DOHH2 (cell line): Measurements from ENCODE around the gene C11orf71.

Experiments
- H3F3A ChIP-seq: fragments of 200-600 bp; sonication (generic), shearing (Covaris generic); 2 replicates; pipeline ENCODE4 v1.6.0; 2016; ENCODE audit warnings: antibody characterized with exemption, mild to moderate bottlenecking; ENCODE audit not compliant: control insufficient read depth, insufficient read depth
- H3K27ac ChIP-seq: fragments of 200-600 bp; sonication (generic); 2 replicates; pipeline ENCODE4 v1.5.1; 2014; ENCODE audit warnings: low read depth, mild to moderate bottlenecking, low read length, moderate library complexity
- H3K27me3 ChIP-seq: fragments of 200-600 bp; sonication (generic); 2 replicates; pipeline ENCODE4 v1.6.1; 2014; ENCODE audit warnings: mild to moderate bottlenecking, low read length, mixed read lengths; ENCODE audit not compliant: control insufficient read depth
- H3K36me3 ChIP-seq: fragments of 200-600 bp; sonication (generic); 2 replicates; pipeline ENCODE4 v1.6.1; 2014; ENCODE audit warnings: mild to moderate bottlenecking, low read length, moderate library complexity, mixed read lengths; ENCODE audit not compliant: control insufficient read depth
- H3K4me1 ChIP-seq: fragments of 200-600 bp; sonication (generic); 2 replicates; pipeline ENCODE4 v1.6.1; 2014; ENCODE audit warnings: mild to moderate bottlenecking, low read length, mixed read lengths; ENCODE audit not compliant: control insufficient read depth
- H3K4me2 ChIP-seq: fragments of 200-600 bp; sonication (generic); 2 replicates; pipeline ENCODE4 v1.6.0; 2014; ENCODE audit warnings: mild to moderate bottlenecking, low read length, moderate library complexity
- H3K4me3 ChIP-seq: fragments of 200-600 bp; sonication (generic); 2 replicates; pipeline ENCODE4 v1.5.1; 2014; ENCODE audit warnings: mild to moderate bottlenecking, low read length, mixed read lengths
- H3K79me2 ChIP-seq: fragments of 200-600 bp; sonication (generic); 2 replicates; pipeline ENCODE4 v1.6.1; 2014; ENCODE audit warnings: mild to moderate bottlenecking, low read length, mixed read lengths; ENCODE audit not compliant: control insufficient read depth
- H3K9me2 ChIP-seq: fragments of 200-600 bp; sonication (generic); replicated peaks from 2 replicates; pipeline ENCODE4 v1.6.1; 2014; ENCODE audit warnings: mild to moderate bottlenecking, low read length, mixed read lengths; ENCODE audit not compliant: control insufficient read depth
- H3K9me3 ChIP-seq: fragments of 200-600 bp; sonication (generic); 2 replicates; pipeline ENCODE4 v1.6.1; 2014; ENCODE audit warnings: antibody characterized with exemption, low read length, mixed read lengths; ENCODE audit not compliant: control insufficient read depth, insufficient read depth
- H4K20me1 ChIP-seq: fragments of 200-600 bp; sonication (generic); 2 replicates; pipeline ENCODE4 v1.6.0; 2014; ENCODE audit warnings: low read depth, mild to moderate bottlenecking, antibody characterized with exemption, low read length, moderate library complexity; ENCODE audit not compliant: control insufficient read depth, insufficient read depth
- CTCF ChIP-seq: fragments of 200-600 bp; sonication (generic); IDR thresholded peaks from one replicate; pipeline ENCODE4 v1.5.1; 2014; ENCODE audit warnings: antibody characterized with exemption, mild to moderate bottlenecking, low read depth, low read length; ENCODE audit not compliant: poor library complexity, severe bottlenecking
- EZH2phosphoT487 ChIP-seq: fragments of 200-600 bp; sonication (generic); IDR thresholded peaks from 2 replicates; pipeline ENCODE4 v1.6.1; 2017; ENCODE audit warnings: borderline replicate concordance, mild to moderate bottlenecking, antibody characterized with exemption, low read length, moderate library complexity, mixed read lengths

The C11orf71 gene

DNA sequence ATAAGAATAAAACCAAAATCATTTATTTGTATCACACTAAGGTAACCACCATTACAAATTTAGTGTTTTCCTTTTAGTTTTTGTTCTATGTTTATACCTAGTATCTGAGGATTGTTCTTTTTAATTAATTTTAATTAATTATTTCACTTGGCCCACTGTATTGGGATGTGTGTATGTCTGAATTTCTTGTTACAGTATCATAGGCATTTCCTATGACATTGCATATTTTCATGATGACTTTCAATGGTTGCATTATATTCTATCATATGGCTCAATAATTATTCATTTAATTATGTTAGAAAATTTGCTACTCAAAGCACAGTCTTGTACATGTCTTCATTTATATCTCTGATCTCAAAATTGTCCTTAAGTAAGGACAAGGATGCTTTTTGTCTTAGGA, 41.0 kb downstream of the C11orf71 start:
- no peak for TF ChIP-seq CTCF
- no peak for TF ChIP-seq EZH2phosphoT487

GRCh38 chr11:114358716-114359115, 41.6 kb downstream of the C11orf71 start:
- no peaks in the 10 kb centered on the region for H3K27me3 ChIP-seq
- TF ChIP-seq EZH2phosphoT487: no peak
- no peak for TF ChIP-seq CTCF
- H3K9me2 ChIP-seq: no peaks in the 10 kb centered on the region
- H3F3A ChIP-seq: no peaks in the 10 kb centered on the region
- H3K4me2 ChIP-seq: no peak overlapping the region
- H3K9me3 ChIP-seq: no peaks in the 10 kb centered on the region
- no peak overlapping the region for H3K4me3 ChIP-seq
- H3K27ac ChIP-seq: no peak overlapping the region
- no peaks in the 10 kb centered on the region for H4K20me1 ChIP-seq
- no peaks in the 10 kb centered on the region for H3K36me3 ChIP-seq
- no peaks in the 10 kb centered on the region for H3K79me2 ChIP-seq
- no peaks in the 10 kb centered on the region for H3K4me1 ChIP-seq

More for the DNA sequence above, 41.0 kb downstream of the C11orf71 start:
- Histone ChIP-seq H4K20me1 (no peaks in the 10 kb centered on the region), H3K4me2 (no peak overlapping the region), H3K36me3 (no peaks in the 10 kb centered on the region), H3K27ac (no peak overlapping the region), H3F3A (no peaks in the 10 kb centered on the region), H3K27me3 (no peaks in the 10 kb centered on the region), H3K9me2 (no peaks in the 10 kb centered on the region), H3K79me2 (no peaks in the 10 kb centered on the region), H3K4me3 (no peak overlapping the region), H3K4me1 (no peaks in the 10 kb centered on the region), H3K9me3 (no peaks in the 10 kb centered on the region)

GRCh38 chr11:114354076-114354475, 46.2 kb downstream of the C11orf71 start:
- Histone ChIP-seq H3K4me1 (no peaks in the 10 kb centered on the region), H3K36me3 (no peaks in the 10 kb centered on the region), H3K79me2 (no peaks in the 10 kb centered on the region), H3F3A (no peaks in the 10 kb centered on the region), H4K20me1 (no peaks in the 10 kb centered on the region), H3K9me3 (no peaks in the 10 kb centered on the region), H3K4me3 (no peak overlapping the region), H3K4me2 (no peak overlapping the region), H3K27ac (no peak overlapping the region), H3K27me3 (0 out of 2 replicates have a peak, but pooled peaks cover 2% of the 10 kb centered on the region), H3K9me2 (no peaks in the 10 kb centered on the region)
- TF ChIP-seq CTCF: no peak
- TF ChIP-seq EZH2phosphoT487: no peak

- no peak overlapping the region for H3K27ac ChIP-seq
Measured at GRCh38 chr11:114353443-114353842, 46.9 kb downstream of the C11orf71 start.

More at GRCh38 chr11:114353443-114353842, 46.9 kb downstream of the C11orf71 start:
- Histone ChIP-seq H3K79me2 (no peaks in the 10 kb centered on the region), H3K9me2 (no peaks in the 10 kb centered on the region), H3K9me3 (no peaks in the 10 kb centered on the region), H3K4me3 (no peak overlapping the region), H3K4me2 (no peak overlapping the region), H3F3A (no peaks in the 10 kb centered on the region), H3K27me3 (0 out of 2 replicates have a peak, but pooled peaks cover 2% of the 10 kb centered on the region), H3K4me1 (no peaks in the 10 kb centered on the region), H4K20me1 (no peaks in the 10 kb centered on the region), H3K36me3 (no peaks in the 10 kb centered on the region)
- TF ChIP-seq CTCF: no peak
- no peak for TF ChIP-seq EZH2phosphoT487
